Keratinocyte (primary cell): ENCODE data around the gene SIRT7. TPM values are rescaled to one million over a fixed set of nuclear protein-coding genes. Genes with fewer than 3 reads are reported as not detected.

Source experiments
- DNase-seq: peaks from one replicate; pipeline ENCODE4 v3.0.0-alpha.2; 2011; ENCODE audit warnings: low read depth, missing footprints, low spot score
- FAIRE-seq: peaks from 2 replicates; lab custom pipeline; 2011; peaks lifted over from hg19 to GRCh38; lab: Jason Lieb, UNC
- H2AFZ ChIP-seq: 2 replicates; pipeline ENCODE4 v1.6.0; 2012; ENCODE audit warnings: low read length, control low read depth, inconsistent platforms; ENCODE audit not compliant: control insufficient read depth
- H3K27ac ChIP-seq: 2 replicates; pipeline ENCODE4 v1.5.1; 2011; ENCODE audit warnings: low read length; ENCODE audit not compliant: control insufficient read depth, insufficient read depth
- H3K27me3 ChIP-seq: 3 replicates; pipeline ENCODE4 v1.6.0; 2011; ENCODE audit warnings: low read length; ENCODE audit not compliant: control insufficient read depth, insufficient read depth; ENCODE audit errors: extremely low read depth
- H3K36me3 ChIP-seq, 2 experiments: 2 replicates in 1 of 2; 3 replicates in 1 of 2; pipeline ENCODE4 v1.5.1; 2011; ENCODE audit warnings: low read length in 2 of 2, mild to moderate bottlenecking in 1 of 2; ENCODE audit not compliant: control insufficient read depth in 2 of 2, insufficient read depth in 2 of 2; ENCODE audit errors: extremely low read depth in 1 of 2
- H3K4me1 ChIP-seq: 3 replicates; pipeline ENCODE4 v1.5.1; 2011; ENCODE audit warnings: low read length; ENCODE audit not compliant: control insufficient read depth, insufficient read depth; ENCODE audit errors: extremely low read depth
- H3K4me2 ChIP-seq: 3 replicates; pipeline ENCODE4 v1.6.0; 2011; ENCODE audit warnings: low read depth, low read length; ENCODE audit not compliant: control insufficient read depth, insufficient read depth; ENCODE audit errors: extremely low read depth
- H3K4me3 ChIP-seq, 3 experiments: fragments of 200-600 bp in 1 of 3; sonication (generic) in 1 of 3; 2 replicates in 2 of 3; 3 replicates in 1 of 3; pipeline ENCODE4 v1.5.1; 2011 to 2016; ENCODE audit warnings: low read length in 3 of 3, mild to moderate bottlenecking in 3 of 3, control low read depth in 2 of 3, inconsistent platforms in 1 of 3, low read depth in 1 of 3, mixed read lengths in 1 of 3, mixed run types in 1 of 3, moderate library complexity in 1 of 3; ENCODE audit not compliant: control insufficient read depth in 2 of 3, insufficient read depth in 2 of 3; ENCODE audit errors: extremely low read depth in 1 of 3
- H3K79me2 ChIP-seq: 2 replicates; pipeline ENCODE4 v1.6.0; 2012; ENCODE audit warnings: low read length; ENCODE audit not compliant: control insufficient read depth, insufficient read depth
- H3K9ac ChIP-seq: 3 replicates; pipeline ENCODE4 v1.6.0; 2011; ENCODE audit warnings: low read length; ENCODE audit not compliant: control insufficient read depth, insufficient read depth; ENCODE audit errors: extremely low read depth
- H3K9me1 ChIP-seq: 3 replicates; pipeline ENCODE4 v1.6.0; 2011; ENCODE audit warnings: low read length; ENCODE audit not compliant: control insufficient read depth, insufficient read depth; ENCODE audit errors: extremely low read depth
- H3K9me3 ChIP-seq: 2 replicates; pipeline ENCODE4 v1.5.1; 2012; ENCODE audit warnings: low read depth, low read length; ENCODE audit not compliant: control insufficient read depth
- H4K20me1 ChIP-seq: 3 replicates; pipeline ENCODE4 v1.6.0; 2011; ENCODE audit warnings: low read length; ENCODE audit not compliant: control insufficient read depth, insufficient read depth; ENCODE audit errors: extremely low read depth
- CTCF ChIP-seq, 3 experiments: IDR thresholded peaks in 1 of 3; conservative IDR thresholded peaks in 1 of 3; optimal IDR thresholded peaks in 1 of 3; 2 replicates in 2 of 3; 3 replicates in 1 of 3; pipeline versions ENCODE3 to v1.5.1; 2011; ENCODE audit warnings: low read length in 3 of 3, mild to moderate bottlenecking in 3 of 3, moderate library complexity in 2 of 3, control low read depth in 1 of 3, inconsistent platforms in 1 of 3; ENCODE audit not compliant: insufficient read depth in 2 of 3; ENCODE audit errors: extremely low read depth in 1 of 3
- EZH2 ChIP-seq: IDR thresholded peaks from one replicate; pipeline ENCODE4 v1.6.1; 2012; ENCODE audit warnings: inconsistent platforms, mild to moderate bottlenecking, low read length, moderate library complexity
- dilution Hi-C: fragments of 300-500 bp; cut with MboI; formaldehyde crosslinking; loops from one replicate; pipeline ENCODE4 v1.7.0; 2020; ENCODE audit warnings: low sequenced_read_pairs; ENCODE audit not compliant: extremely low pct_ligation_motif_present
- polyA plus RNA-seq, 5 experiments: library from polyadenylated mRNA; depleted of rRNA in 3 of 5; stranded (reverse) in 3 of 5; stranded (forward) in 1 of 5; unstranded in 1 of 5; fragments of >200 nt; gene quantifications; 1 replicate in 1 of 5; 2 replicates in 3 of 5; 3 replicates in 1 of 5; pipeline versions ENCODE4 v1.2.1 to v1.2.3, GENCODE V29; 2011 to 2012; ENCODE audit warnings: missing spikeins in 2 of 5, low read depth in 1 of 5, low replicate concordance in 1 of 5

Gene SIRT7
- polyA plus RNA-seq, 1 donor (not counting 4 experiments of a cell fraction or from before 2014, with no cell fraction given), result 6.9 TPM

- no peaks in the 10 kb centered on the region for H3K9me1 ChIP-seq
- H2AFZ ChIP-seq, result no peak overlapping the region
- no peaks in the 10 kb centered on the region for H3K79me2 ChIP-seq
- H3K9ac ChIP-seq, result no peak overlapping the region
- H3K4me1 ChIP-seq, result no peaks in the 10 kb centered on the region
- dilution Hi-C loops, result no loop called here
- no peaks in the 10 kb centered on the region for H3K9me3 ChIP-seq
- TF ChIP-seq EZH2 (no peak), CTCF (optimal IDR thresholded peaks at IDR 0.05 in 1 of 3, IDR thresholded peaks at IDR 0.05 in 1 of 3, conservative IDR thresholded peaks at IDR 0.05 in 1 of 3; ENCODE audit: extremely low read depth in 1 of 3, insufficient read depth in 2 of 3, low read length in 3 of 3) (no peak)
- H3K36me3 ChIP-seq, result no peaks in the 10 kb centered on the region
- no peaks in the 10 kb centered on the region for H4K20me1 ChIP-seq
- no peak overlapping the region for H3K4me3 ChIP-seq
- FAIRE-seq (no peak), DNase-seq (no peak)
- H3K4me2 ChIP-seq, result no peak overlapping the region
- H3K27ac ChIP-seq, result no peak overlapping the region
- H3K27me3 ChIP-seq, result peaks cover 43% of the 10 kb centered on the region
Measured at GRCh38 chr17:81955756-81956544, 38.0 kb upstream of the SIRT7 start.

GRCh38 chr17:81955058-81955681 is 37.2 kb upstream of the SIRT7 start:
- H3K79me2 ChIP-seq, result no peaks in the 10 kb centered on the region
- dilution Hi-C loops, result no loop called here
- no peaks in the 10 kb centered on the region for H4K20me1 ChIP-seq
- TF ChIP-seq EZH2, result no peak
- TF ChIP-seq CTCF (optimal IDR thresholded peaks at IDR 0.05 in 1 of 3, IDR thresholded peaks at IDR 0.05 in 1 of 3, conservative IDR thresholded peaks at IDR 0.05 in 1 of 3; ENCODE audit: extremely low read depth in 1 of 3, insufficient read depth in 2 of 3, low read length in 3 of 3), result no peak
- no peak for FAIRE-seq
- no peak overlapping the region for H2AFZ ChIP-seq
- no peaks in the 10 kb centered on the region for H3K4me1 ChIP-seq
- H3K36me3 ChIP-seq, result no peaks in the 10 kb centered on the region
- H3K27ac ChIP-seq, result no peak overlapping the region
- no peak overlapping the region for H3K4me3 ChIP-seq
- no peak overlapping the region for H3K9ac ChIP-seq
- no peaks in the 10 kb centered on the region for H3K9me1 ChIP-seq
- no peak overlapping the region for H3K4me2 ChIP-seq
- DNase-seq, result no peak
- peaks cover 39% of the 10 kb centered on the region for H3K27me3 ChIP-seq
- no peaks in the 10 kb centered on the region for H3K9me3 ChIP-seq
